Bone marrow (tissue), 2 donors: ENCODE data around the gene MOB2.

ENCODE experiments used
- DNase-seq, 2 donors: peaks; one replicate each; lab custom pipeline; 2025; lab: John Stamatoyannopoulos, UW

Gene MOB2

DNA sequence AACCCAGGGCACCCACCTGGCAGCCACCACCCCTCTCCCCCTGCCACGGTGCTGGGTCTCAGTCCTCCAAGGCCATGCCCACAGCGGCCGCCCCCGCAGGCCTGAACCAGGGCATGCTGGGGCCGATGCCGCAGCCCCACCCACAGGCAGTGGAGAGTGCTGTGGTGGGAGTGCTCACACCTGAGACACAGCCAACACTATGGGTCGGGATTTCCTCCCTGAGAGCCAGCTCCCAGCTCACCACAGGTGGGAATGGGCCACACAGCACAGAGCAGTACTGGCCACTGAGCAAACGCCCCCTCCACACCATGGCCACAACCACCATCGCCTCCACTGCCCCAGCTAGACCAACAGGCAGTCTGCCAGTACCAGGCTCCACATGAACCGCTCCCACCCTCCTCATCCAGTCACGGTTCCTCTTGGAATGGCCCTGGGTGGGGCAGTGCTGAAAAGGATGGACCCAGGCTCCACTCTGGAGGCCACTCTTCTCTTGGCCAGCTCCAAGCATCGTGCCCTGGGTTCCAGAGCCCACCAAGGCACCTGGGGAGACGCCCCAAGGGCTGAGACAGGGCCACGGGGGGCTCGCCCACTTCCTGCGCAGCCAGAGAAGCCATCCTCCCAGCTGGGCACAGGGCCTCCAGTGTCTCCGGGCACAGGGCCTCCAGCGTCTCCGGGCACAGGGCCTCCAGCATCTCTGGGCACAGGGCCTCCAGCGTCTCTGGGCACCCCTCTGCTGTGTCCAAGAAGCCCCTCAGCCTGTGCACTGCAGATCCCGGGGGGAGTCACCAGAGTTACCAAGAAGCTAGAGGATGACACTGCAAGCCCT is 14.2 kb downstream of the MOB2 start:
- no peak for DNase-seq

- no peak for DNase-seq
Observed at GRCh38 chr11:1471736-1472135, 14.8 kb downstream of the MOB2 start.

GRCh38 chr11:1470681-1471611 is 15.6 kb downstream of the MOB2 start:
- DNase-seq, result no peak

DNA sequence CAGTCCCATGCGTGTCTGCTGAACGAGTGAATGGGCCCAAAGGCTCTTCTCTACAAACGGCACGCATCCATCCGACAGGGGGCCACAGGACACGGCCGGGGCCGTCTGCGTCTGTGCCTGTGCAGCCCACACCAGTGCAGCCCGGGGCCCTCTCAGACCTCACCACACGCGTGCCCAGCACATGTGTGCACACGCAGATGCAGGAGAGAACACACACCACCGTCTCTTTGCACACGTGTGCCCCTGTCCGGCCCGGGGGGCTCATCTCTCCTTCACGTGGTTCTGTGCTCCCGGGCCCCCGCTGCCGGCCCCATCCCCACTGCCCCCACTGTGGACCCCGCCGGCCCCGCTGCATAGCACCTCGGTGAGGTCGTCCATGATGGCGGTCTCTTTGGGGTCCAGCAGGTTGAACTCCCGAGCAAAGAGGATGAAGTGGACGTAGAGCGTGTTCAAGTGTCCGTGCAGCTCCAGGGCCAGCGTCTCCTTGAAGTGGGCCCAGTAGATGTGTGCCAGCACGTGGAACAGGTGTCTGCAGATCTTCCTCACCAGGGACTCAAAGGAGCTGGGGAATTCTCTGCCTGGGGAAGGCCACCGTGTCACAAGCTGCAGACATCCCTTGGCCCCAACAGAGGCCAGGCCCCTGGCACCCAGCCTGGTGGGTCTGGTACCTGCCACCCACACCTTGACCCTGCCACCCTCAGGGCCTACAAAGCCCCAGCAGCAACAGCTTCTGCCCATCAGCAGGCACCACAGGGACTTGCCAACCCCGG is 16.5 kb downstream of the MOB2 start:
- DNase-seq, result no peak

DNA sequence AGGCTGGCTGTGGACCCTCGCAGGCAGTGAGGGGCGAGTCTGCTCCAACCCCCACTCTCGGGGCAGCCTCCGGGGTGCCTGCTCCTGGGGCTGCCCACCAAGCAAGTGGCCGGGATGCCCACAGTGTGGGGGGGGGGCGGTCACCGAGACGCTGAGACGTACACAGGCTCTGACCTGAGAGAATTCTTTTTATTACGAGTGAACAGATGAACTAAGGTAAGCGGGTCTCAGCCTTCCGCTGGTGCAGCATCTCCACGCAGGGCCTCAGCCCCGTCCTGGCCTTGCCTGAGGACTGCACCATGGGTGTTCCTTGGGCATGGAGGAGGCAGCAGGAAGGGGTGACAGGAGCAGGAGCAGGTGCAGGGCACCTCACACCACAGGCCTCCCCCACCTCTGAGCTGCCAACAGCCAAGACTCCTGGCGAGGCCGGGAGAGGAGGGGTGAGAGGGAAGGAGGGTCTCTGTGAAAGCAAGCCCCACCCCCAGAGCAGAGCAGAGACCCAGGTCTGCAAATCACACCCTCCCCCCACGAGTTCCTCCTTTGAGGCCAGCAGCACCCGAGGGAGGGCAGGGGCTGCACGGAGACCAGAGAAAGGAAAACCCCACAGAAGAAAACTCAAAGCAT is 17.2 kb downstream of the MOB2 start:
- DNase-seq, result no peak

DNA sequence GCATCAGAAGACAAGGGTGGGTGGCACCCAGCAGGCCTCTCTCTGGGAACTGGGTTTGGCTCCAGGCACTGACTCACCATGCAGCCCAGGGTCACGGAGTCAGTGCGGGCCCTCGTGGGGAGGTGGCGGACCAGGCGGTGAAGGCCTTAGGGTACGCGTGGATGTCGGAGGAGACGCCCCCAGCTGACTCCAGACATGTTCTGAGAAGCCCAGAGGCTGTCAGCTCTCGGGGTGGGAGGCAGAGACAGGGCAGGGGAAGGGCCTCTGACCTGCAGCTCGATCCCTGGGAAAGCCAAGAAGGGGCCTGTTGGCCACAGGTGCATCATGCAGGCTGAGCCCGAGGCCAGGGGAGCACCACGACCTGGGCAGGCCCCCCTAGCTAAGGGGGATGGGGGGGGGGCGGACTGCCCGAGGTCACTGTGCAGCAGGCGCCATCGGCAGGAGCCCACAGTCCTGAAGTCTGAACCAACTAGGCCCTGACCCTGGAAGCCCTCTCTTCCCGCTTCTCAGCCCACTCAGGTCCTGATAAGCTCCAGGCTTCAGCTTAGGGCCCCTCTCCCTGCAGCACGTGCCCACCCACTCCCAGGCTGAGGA is 18.0 kb downstream of the MOB2 start:
- DNase-seq, result no peak

GRCh38 chr11:1468002-1468401 is 18.6 kb downstream of the MOB2 start:
- no peak for DNase-seq

- DNase-seq, result no peak
Observed at GRCh38 chr11:1467270-1467669, 19.3 kb downstream of the MOB2 start.

DNA sequence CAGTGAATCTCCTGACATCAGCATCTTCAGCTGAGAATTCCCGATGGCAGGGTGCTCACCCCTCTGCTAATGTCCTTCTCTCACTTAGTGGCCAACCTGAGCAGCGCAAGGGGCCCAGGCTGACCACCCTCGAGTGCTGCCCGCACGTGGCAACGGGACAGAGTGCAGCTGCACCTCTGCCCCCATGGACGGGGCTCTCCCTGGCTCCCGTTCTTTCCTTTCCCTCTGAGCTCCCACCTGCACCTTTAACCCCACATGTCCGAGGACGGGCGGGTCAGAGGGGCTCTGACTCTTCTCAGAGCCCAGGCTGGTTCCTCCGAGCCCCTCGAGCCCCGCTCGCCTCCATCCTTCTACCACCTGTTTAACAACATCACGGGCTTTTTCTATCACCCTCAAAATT is 19.8 kb downstream of the MOB2 start:
- no peak for DNase-seq

DNA sequence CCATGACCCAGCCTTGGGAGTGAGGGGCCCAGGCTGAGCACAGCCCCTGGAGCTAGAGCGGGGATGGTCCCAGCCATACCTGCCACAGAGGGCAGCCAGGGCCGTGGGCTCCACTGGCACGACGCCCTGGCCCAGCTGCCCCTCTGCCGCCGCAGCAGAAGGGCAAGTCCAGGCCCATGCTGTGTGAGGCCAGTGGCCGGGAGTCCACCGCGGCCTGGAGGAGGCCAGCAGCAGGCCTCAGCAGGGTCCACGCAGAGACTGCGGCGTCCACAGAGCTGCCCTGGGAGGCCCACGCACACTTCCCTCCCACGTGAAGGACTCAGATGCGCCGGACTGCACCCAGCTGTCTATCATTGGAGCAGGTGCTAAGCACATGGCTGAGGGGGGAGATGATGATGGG is 23.5 kb downstream of the MOB2 start:
- DNase-seq, result no peak

- no peak for DNase-seq
Observed at GRCh38 chr11:1462698-1462975, 23.9 kb downstream of the MOB2 start.

DNA sequence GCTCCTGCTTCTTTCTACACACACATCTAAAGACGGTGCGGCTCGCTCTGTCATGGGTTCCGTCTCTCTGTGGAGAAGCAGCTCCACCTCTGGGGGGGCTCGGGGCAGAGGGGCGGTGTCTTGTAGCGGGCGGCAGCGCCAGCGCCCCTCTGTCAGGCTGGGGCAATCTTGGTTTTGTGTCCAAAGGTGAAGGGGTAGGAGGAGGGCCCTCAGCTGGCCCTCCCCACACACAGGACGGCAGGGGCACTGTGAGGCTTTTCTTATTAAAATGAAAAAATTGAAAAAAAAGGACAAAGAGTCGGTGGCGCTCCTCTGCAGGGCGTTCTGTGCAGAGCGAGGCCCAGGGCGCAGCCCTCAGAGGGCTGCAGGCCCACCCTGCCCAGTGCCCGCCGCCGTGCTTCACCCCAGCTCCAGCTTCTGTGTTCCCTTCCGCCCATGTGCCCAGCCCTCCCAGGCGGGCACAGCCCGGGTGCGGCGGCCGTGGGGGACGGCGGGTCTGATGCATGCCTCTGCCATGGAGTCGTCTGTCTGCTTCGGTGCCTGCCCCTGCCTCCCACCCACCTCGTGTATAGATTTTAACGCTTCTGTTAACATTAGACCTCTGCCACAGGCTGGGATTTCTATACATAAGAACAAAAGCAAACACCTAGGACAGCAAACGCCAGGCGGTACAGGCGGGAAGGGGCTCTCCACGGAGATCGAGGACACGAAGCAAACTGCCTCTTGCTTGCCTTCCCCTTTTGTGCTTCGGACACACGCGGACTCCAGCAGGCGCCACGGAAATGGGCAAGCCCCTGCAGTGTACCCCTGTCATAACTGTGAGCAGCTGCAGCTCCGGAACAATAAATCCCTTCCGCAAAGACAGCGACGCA is 24.5 kb downstream of the MOB2 start:
- DNase-seq, result no peak

- DNase-seq, result no peak
Observed at GRCh38 chr11:1460986-1461825, 25.4 kb downstream of the MOB2 start.

DNA sequence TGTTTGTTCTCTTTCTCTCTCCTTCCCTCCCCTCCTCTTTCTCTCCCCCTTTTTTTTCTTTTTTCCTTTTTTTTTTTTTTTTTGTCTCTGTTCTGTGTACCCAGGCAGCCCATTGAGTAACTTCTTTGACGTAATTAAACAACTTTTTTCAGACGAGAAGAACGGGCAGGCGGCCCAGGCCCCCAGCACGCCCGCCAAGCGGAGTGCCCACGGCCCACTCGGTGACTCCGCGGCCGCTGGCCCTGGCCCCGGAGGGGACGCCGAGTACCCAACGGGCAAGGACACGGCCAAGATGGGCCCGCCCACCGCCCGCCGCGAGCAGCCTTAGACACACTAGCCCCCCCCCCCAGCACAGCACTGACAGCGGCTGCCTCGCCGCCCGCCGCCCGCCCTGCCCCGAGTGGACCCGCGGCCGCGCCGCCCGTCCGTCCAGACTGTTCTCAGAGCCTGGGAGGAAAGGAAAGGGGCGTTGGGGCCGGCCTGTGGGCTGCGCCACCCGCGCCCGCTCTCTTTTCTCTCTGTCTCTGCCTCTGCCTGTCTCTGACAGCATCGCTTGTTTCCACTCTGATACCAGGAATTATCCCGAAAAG is 26.1 kb downstream of the MOB2 start:
- DNase-seq, result no peak

DNA sequence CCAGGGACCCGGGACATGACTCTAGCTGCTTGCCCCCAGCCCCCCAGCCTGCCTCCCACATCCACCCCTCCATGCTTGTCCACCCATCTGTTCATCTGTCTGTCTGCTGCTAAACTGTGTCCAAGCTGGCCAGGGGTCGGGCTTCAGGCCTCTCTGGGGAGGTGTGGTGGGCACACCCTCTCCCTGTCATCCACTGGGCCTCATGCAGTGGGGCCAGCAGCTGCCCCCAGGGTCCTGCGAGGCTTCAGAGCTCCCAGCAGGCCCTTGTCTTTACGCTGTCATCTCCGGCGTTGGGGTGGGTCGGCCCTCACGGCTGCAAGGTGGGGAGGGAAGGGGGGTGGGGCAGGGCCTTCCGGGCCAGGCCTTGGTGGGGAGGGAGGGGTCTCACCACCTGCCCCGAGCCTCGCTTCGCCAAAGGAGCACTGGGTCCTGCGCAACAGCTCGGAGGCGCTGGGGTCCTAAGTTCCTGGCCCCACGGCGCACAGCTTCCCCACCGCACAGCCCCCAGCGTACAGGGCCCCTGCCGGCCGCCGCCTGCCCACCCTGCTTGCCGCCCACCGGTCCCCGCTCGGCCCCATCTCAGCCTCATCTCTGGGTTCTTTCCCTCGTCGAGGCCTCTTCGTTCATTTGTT is 26.7 kb downstream of the MOB2 start:
- DNase-seq, result no peak

DNA sequence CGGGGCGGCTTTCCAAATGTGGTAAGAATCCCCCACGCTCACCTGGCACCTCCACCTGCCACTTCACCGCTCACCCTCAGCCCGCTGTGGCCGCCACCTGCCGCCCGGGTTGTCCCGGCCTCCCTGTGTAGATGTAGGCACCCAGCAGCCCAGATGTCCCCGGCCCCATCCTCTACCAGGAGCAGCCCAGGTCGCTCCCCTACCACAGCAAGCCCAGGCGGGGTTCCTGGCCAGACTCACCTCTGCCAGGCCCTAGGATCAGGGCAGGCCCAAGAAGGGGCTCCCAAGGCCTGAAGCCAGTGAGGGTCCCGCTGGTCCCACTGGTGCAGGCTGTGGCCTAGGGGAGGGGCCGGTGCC is 27.4 kb downstream of the MOB2 start:
- no peak for DNase-seq

DNA sequence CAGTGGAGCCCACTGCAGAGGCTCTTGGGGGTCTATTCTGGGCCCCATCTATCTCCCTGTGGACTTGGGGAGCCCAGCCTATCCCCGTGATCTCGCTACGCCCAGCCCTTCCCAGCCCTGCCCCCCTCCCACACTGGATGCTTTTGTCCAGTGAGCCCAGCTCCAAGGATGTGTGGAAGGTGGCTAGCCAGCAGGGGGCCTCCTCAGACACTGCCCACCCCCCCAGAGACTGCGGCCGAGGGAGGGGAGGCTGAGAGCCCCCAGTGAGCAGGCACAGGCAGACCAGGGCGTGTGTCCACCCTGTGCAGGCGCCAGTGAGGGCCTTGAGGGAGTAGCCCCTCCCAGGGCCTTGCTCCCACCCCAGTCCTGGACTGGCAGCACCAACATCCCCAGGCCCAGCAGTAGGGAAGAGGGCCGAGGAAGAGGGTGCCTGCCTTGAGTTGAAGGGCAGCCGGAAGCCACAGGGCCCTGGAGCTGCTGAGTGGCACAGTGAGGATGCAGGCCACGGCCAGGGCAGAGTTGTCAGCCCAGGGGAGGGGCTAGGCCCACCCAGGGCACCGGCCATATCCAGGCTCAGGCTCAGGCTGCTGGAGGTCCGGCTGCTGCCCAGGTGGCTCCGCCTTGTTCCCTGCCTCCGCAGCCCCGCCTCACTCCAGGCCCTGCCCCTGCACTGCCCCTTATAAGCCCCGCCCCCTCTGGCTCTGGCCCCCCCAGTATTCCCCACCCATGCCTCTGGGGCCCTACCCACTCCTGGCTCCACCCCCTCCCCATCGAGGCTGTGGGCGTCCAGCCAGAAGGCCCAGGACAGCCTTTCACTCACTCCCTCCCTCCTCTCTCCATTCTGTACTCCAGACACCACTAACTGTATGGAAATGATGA is 28.0 kb downstream of the MOB2 start:
- DNase-seq, result no peak

GRCh38 chr11:1457856-1458255 is 28.7 kb downstream of the MOB2 start:
- DNase-seq, result no peak
